Measurements from ENCODE around the gene HLF. TPM values are rescaled to one million over a fixed set of nuclear protein-coding genes. Genes with fewer than 3 reads are reported as not detected.

The HLF gene
- total and polyA plus RNA-seq, 2 of the 4 experiments (the other 2 are of a cell fraction): 0.18 TPM; not detected in 1

DNA sequence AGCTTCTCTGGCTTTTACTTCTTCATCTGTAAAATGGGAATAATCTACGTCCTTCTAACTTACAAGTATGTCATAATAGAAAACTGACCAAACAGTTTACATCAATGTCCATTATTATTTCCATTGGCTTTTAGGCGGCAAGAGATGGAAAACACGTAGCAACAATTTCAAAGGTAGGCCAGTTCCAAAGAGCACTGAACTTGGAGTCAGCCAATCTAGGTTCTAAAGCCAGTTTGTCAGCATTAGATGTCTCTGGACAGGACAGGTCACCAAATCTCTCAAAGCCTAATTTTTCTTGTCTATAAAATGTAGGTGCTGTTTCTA is 17.6 kb downstream of the HLF start:
- H3K4me1 ChIP-seq (ENCODE audit: control insufficient read depth, insufficient read depth, low read length): peaks cover 5% of the 10 kb centered on the region; the same call in 1 of the 2 replicates
- H3K27ac ChIP-seq (ENCODE audit: insufficient read depth, low read length): no peak overlapping the region
- H3K9ac ChIP-seq (ENCODE audit: low read depth, low read length): no peak overlapping the region
- H3K27me3 ChIP-seq (ENCODE audit: control insufficient read depth, insufficient read depth, low read length): no peaks in the 10 kb centered on the region; the same call in none of the 2 replicates
- H3K4me2 ChIP-seq (ENCODE audit: low read depth, low read length): no peak overlapping the region
- no peak overlapping the region for H3K56ac ChIP-seq (ENCODE audit: extremely low read depth, insufficient read depth, low read length)
- H3K4ac ChIP-seq (ENCODE audit: low read depth, low read length): no peak overlapping the region
- ATAC-seq (ENCODE audit: low read depth) (no peak), DNase-seq (no peak)
- no peak overlapping the region for H2BK5ac ChIP-seq (ENCODE audit: low read depth, low read length, poor library complexity, severe bottlenecking)
- no peak overlapping the region for H2AFZ ChIP-seq (replicated peaks; ENCODE audit: low read length, poor library complexity)
- H4K20me1 ChIP-seq (ENCODE audit: insufficient read depth, low read length): no peaks in the 10 kb centered on the region
- H2AK5ac ChIP-seq (ENCODE audit: low read depth, low read length): no peak overlapping the region
- no peak overlapping the region for H3K23ac ChIP-seq (ENCODE audit: low read depth, low read length)
- no peaks in the 10 kb centered on the region for H3K79me1 ChIP-seq (ENCODE audit: low read depth in 1 of 2, low read length in 2 of 2)
- no peak overlapping the region for H2BK20ac ChIP-seq (ENCODE audit: low read depth, low read length)
- no peaks in the 10 kb centered on the region for H3K9me3 ChIP-seq (ENCODE audit: control insufficient read depth, insufficient read depth, low read length)
- no peak overlapping the region for H3K4me3 ChIP-seq (ENCODE audit: insufficient read depth, low read depth, low read length)
- no peak overlapping the region for H4K91ac ChIP-seq (ENCODE audit: insufficient read depth, low read depth, low read length)
- no peaks in the 10 kb centered on the region for H3K9me1 ChIP-seq (ENCODE audit: insufficient read depth, low read length)
- H2BK120ac ChIP-seq (ENCODE audit: low read depth, low read length): no peak overlapping the region
- no peak overlapping the region for H2AK9ac ChIP-seq (replicated peaks; ENCODE audit: low read depth, low read length, poor library complexity)
- ChIA-PET CTCF (no interaction called here), POLR2A (ENCODE audit: unreplicated experiment) (no interaction called here)
- H4K5ac ChIP-seq (ENCODE audit: low read depth, low read length): no peak overlapping the region
- H3K36me3 ChIP-seq (ENCODE audit: control insufficient read depth, insufficient read depth, low read length): no peaks in the 10 kb centered on the region
- no peak overlapping the region for H2BK15ac ChIP-seq (ENCODE audit: low read depth, low read length)
- TF ChIP-seq BHLHE40 (IDR thresholded peaks at IDR 0.05; ENCODE audit: low read depth, low read length): no peak
- no peak for TF ChIP-seq MAZ (IDR thresholded peaks at IDR 0.05; ENCODE audit: borderline replicate concordance, low read depth, low read length)
- TF ChIP-seq MAFK (IDR thresholded peaks at IDR 0.05; ENCODE audit: low read depth, low read length): no peak
- TF ChIP-seq NFE2L2 (IDR thresholded peaks at IDR 0.05; ENCODE audit: low read depth, low read length): no peak
- no peak for TF ChIP-seq ELK1 (IDR thresholded peaks at IDR 0.05; ENCODE audit: borderline replicate concordance, low read depth, low read length)
- TF ChIP-seq, protein P1, sequence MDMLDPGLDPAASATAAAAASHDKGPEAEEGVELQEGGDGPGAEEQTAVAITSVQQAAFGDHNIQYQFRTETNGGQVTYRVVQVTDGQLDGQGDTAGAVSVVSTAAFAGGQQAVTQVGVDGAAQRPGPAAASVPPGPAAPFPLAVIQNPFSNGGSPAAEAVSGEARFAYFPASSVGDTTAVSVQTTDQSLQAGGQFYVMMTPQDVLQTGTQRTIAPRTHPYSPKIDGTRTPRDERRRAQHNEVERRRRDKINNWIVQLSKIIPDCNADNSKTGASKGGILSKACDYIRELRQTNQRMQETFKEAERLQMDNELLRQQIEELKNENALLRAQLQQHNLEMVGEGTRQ (IDR thresholded peaks at IDR 0.05; ENCODE audit: low read depth, low read length): no peak
- TF ChIP-seq MXI1 (IDR thresholded peaks at IDR 0.05; ENCODE audit: borderline replicate concordance, low read depth, low read length): no peak
- no peak for TF ChIP-seq RCOR1 (IDR thresholded peaks at IDR 0.05; ENCODE audit: insufficient replicate concordance, low read length)
- TF ChIP-seq RFX5 (IDR thresholded peaks at IDR 0.05; ENCODE audit: low read depth, low read length): no peak
- no peak for TF ChIP-seq POLR2A (IDR thresholded peaks at IDR 0.05; ENCODE audit: low read depth, low read length)
- TF ChIP-seq, protein P2, sequence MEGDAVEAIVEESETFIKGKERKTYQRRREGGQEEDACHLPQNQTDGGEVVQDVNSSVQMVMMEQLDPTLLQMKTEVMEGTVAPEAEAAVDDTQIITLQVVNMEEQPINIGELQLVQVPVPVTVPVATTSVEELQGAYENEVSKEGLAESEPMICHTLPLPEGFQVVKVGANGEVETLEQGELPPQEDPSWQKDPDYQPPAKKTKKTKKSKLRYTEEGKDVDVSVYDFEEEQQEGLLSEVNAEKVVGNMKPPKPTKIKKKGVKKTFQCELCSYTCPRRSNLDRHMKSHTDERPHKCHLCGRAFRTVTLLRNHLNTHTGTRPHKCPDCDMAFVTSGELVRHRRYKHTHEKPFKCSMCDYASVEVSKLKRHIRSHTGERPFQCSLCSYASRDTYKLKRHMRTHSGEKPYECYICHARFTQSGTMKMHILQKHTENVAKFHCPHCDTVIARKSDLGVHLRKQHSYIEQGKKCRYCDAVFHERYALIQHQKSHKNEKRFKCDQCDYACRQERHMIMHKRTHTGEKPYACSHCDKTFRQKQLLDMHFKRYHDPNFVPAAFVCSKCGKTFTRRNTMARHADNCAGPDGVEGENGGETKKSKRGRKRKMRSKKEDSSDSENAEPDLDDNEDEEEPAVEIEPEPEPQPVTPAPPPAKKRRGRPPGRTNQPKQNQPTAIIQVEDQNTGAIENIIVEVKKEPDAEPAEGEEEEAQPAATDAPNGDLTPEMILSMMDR (conservative IDR thresholded peaks at IDR 0.05; ENCODE audit: low read depth, low read length): no peak
- TF ChIP-seq RAD21 (IDR thresholded peaks at IDR 0.05; ENCODE audit: low read length): no peak
- H3K14ac ChIP-seq (replicated peaks; ENCODE audit: low read depth, low read length): no peak overlapping the region
- BruUV-seq (replicated peaks): no TSS peak
- 94% methylated on average over 2 of the region's 3 CpGs; no CpG with 5 or more reads in 1 of the 2 experiments for WGBS, 2 experiments (ENCODE audit: extremely low coverage in 2 of 2, insufficient read length in 1 of 2)
- H3K18ac ChIP-seq (ENCODE audit: low read depth, low read length): no peak overlapping the region
- in situ Hi-C loops (cut with MboI; ENCODE audit: low sequenced_read_pairs) (no loop called here), intact Hi-C loops (cut with micrococcal nuclease) (no loop called here), dilution Hi-C loops (cut with HindIII; ENCODE audit: low sequenced_read_pairs, unreplicated experiment) (no loop called here)
- H4K8ac ChIP-seq (ENCODE audit: low read depth in 2 of 2, low read length in 2 of 2): no peak overlapping the region

Measured in IMR-90 (cell line).